ENCODE data around the gene ADAM17. TPM values are rescaled to one million over a fixed set of nuclear protein-coding genes. Genes with fewer than 3 reads are reported as not detected.

ADAM17 gene
- total and polyA plus RNA-seq, 2 of the 8 experiments (the other 6 are each of a cell fraction or from before 2014, with no cell fraction given), result 6.5 to 23.5 TPM

DNA sequence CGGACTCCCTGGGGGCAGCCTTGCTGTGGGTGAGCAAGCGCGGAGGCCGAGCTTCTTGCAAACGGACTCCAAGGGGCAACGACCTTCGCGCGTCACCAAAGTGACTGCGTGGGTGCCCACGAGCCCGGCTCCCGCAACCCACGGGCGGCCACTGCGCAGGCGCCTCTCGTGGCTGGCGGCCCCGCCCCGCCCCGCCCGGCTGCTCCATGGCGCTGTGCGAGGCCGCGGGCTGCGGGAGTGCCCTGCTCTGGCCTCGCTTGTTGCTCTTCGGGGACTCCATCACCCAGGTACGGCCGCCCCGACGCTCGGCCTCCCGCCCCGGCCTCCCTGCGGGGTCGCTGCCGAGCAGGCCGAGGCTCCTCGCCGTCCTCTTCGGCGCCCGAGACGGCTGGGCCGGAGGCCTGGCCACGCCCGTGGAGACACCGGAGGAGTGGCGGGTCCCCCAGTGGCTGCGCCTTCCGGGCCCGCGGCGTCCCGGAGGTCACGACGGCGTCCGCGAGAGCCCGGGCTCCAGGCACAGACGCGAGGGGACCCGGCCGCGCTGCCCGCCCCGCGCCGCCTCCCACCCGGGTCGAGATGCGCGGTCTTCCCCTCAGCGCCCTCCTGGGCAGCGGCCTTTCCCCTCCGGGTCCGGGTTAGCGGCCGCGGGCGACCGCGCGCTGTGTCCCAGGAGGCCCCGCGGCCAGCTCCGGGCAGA, 81.1 kb downstream of the ADAM17 start, which contains the start of gene IAH1:
TSS of gene IAH1 (plus strand) at position 191 of the 697 bp plus-strand sequence. CDS start at position 207, 16 bp downstream.
- FAIRE-seq (no peak), DNase-seq (ENCODE audit: low read depth in 1 of 2, low spot score in 2 of 2) (peak in 1 of 2 experiments; percentile 54)
- H4K91ac ChIP-seq (replicated peaks; ENCODE audit: insufficient read length, low read length), result no peak within 1 kb of the TSS
- H3K79me2 ChIP-seq (ENCODE audit: control insufficient read depth in 1 of 2, insufficient read depth in 2 of 2, low read length in 2 of 2), result no peaks in the 10 kb centered on the region
- H3K27me3 ChIP-seq (replicated peaks in 1 of 4; ENCODE audit: control insufficient read depth in 3 of 4, extremely low read depth in 1 of 4, insufficient read depth in 3 of 4, low read length in 3 of 4), result peaks cover 0 to 2% (median 0%) of the 10 kb centered on the region in 4 experiments; a peak in 2 of 7 replicates
- H3K9ac ChIP-seq (replicated peaks in 1 of 4; ENCODE audit: extremely low read depth in 1 of 4, low read depth in 3 of 4, low read length in 3 of 4), result peak within 1 kb of the TSS in 3 of 4 experiments; percentile 25 to 67 (median 48); a peak in 5 of 7 replicates
- H3K4me2 ChIP-seq (ENCODE audit: insufficient read depth in 1 of 2, low read depth in 2 of 2, low read length in 2 of 2), result peak within 1 kb of the TSS; percentile 55 to 65
- peak within 1 kb of the TSS; percentile 28 for H4K8ac ChIP-seq (ENCODE audit: extremely low read depth, insufficient read depth, low read length)
- H3K56ac ChIP-seq (replicated peaks; ENCODE audit: insufficient read length, low read depth, low read length), result no peak within 1 kb of the TSS
- CTCF ChIA-PET (ENCODE audit: partially characterized antibody), result interaction anchor here (0.9 to 1.7 kb wide), 2 partner anchors 295 to 331 kb away, joined by 5 to 6 read pairs; no protein-coding TSS in a partner anchor
- no peak within 1 kb of the TSS for H3K4ac ChIP-seq (replicated peaks; ENCODE audit: insufficient read length, low read depth, low read length)
- H2BK15ac ChIP-seq (ENCODE audit: low read length), result no peak within 1 kb of the TSS
- H3K79me1 ChIP-seq (ENCODE audit: low read depth, low read length), result no peaks in the 10 kb centered on the region
- H2AK5ac ChIP-seq (ENCODE audit: low read depth, low read length), result no peak within 1 kb of the TSS
- H3K14ac ChIP-seq (ENCODE audit: insufficient read length), result no peak within 1 kb of the TSS
- H4K5ac ChIP-seq (ENCODE audit: insufficient read length, low read depth, low read length), result no peak within 1 kb of the TSS
- H3K36me3 ChIP-seq (ENCODE audit: control insufficient read depth in 2 of 4, insufficient read depth in 4 of 4, low read length in 3 of 4), result peaks cover 5 to 20% (median 11%) of the 10 kb centered on the region in 4 experiments; a peak in 7 of 8 replicates
- no peak within 1 kb of the TSS for H3K23ac ChIP-seq (ENCODE audit: insufficient read length)
- 0 out of 2 replicates have a peak, but pooled peaks have one; percentile 16 for TF ChIP-seq PHF8 (conservative IDR thresholded peaks at IDR 0.05; ENCODE audit: low read depth, low read length)
- TF ChIP-seq KDM4A (IDR thresholded peaks at IDR 0.05; ENCODE audit: low read depth, low read length, severe bottlenecking), result peak; percentile 15
- TF ChIP-seq JUN (IDR thresholded peaks at IDR 0.05; ENCODE audit: low read depth, low read length), result no peak
- peaks cover 5% of the 10 kb centered on the region in 2 experiments; a peak in 3 of 4 replicates for H3K9me3 ChIP-seq (ENCODE audit: insufficient read depth in 2 of 2, low read depth in 1 of 2, low read length in 1 of 2)
- WGBS, 2 experiments (ENCODE audit: extremely low coverage in 1 of 2, insufficient coverage in 1 of 2, insufficient read length in 1 of 2, insufficient replicate concordance in 2 of 2, low coverage in 1 of 2, low lambda C conversion rate in 2 of 2, missing lambda C conversion rate in 1 of 2), result 47% methylated on average over 55 of the region's 91 CpGs; no CpG with 5 or more reads in 1 of the 2 experiments
- no peak within 1 kb of the TSS for H2BK20ac ChIP-seq (ENCODE audit: low read length)
- H3K4me3 ChIP-seq (ENCODE audit: extremely low read depth in 1 of 4, insufficient read depth in 2 of 4, low read depth in 3 of 4, low read length in 4 of 4), result peak within 1 kb of the TSS; percentile 29 to 64 (median 50)
- POLR2A ChIA-PET (ENCODE audit: partially characterized antibody), result interaction anchor here (0.8 to 2.9 kb wide), 4 partner anchors 8 to 156 kb away, joined by 3 to 12 read pairs (median 6); partner anchors contain the start of genes ADAM17 and YWHAQ
- peaks cover 0 to 4% (median 2%) of the 10 kb centered on the region in 4 experiments; a peak in 2 of 7 replicates for H3K4me1 ChIP-seq (replicated peaks in 1 of 4; ENCODE audit: control insufficient read depth in 3 of 4, insufficient read depth in 4 of 4, low read length in 3 of 4)
- H3K23me2 ChIP-seq (ENCODE audit: low read depth, low read length), result peaks cover 11% of the 10 kb centered on the region
- H2BK12ac ChIP-seq (ENCODE audit: low read depth, low read length), result peak within 1 kb of the TSS; percentile 60; the same call in 1 of the 2 replicates
- H2BK120ac ChIP-seq (replicated peaks; ENCODE audit: low read depth, low read length), result no peak within 1 kb of the TSS
- no peaks in the 10 kb centered on the region for H4K20me1 ChIP-seq (replicated peaks in 1 of 2; ENCODE audit: control insufficient read depth in 1 of 2, insufficient read depth in 2 of 2, low read length in 2 of 2)
- H2AFZ ChIP-seq (ENCODE audit: low read length), result peak within 1 kb of the TSS; percentile 34; the same call in 1 of the 2 replicates
- no peak within 1 kb of the TSS for H3K27ac ChIP-seq (ENCODE audit: low read depth, low read length)
- no peak within 1 kb of the TSS; the same call in 1 of the 2 replicates for H3K18ac ChIP-seq (ENCODE audit: extremely low read depth, low read length)
- H2BK5ac ChIP-seq (ENCODE audit: low read depth, low read length), result 0 out of 2 replicates have a peak within 1 kb of the TSS, but pooled peaks have one; percentile 1

Data from H1 (cell line).